Measurements from ENCODE around the gene KLC3. TPM values are rescaled to one million over a fixed set of nuclear protein-coding genes. Genes with fewer than 3 reads are reported as not detected.

Gene KLC3
- total RNA-seq, 2 experiments from 2014 or later, result not detected

GRCh38 chr19:45346449-45346848 is 5.9 kb downstream of the KLC3 start:
- ChIA-PET POLR2A (no interaction called here), CTCF (no interaction called here)

GRCh38 chr19:45347570-45348366 is 7.2 kb downstream of the KLC3 start:
- ChIA-PET POLR2A (no interaction called here), CTCF (no interaction called here)

GRCh38 chr19:45348367-45349125 is 8.0 kb downstream of the KLC3 start:
- ChIA-PET CTCF (no interaction called here), POLR2A (no interaction called here)

GRCh38 chr19:45349126-45349415 is 8.5 kb downstream of the KLC3 start:
- ChIA-PET POLR2A (no interaction called here), CTCF (no interaction called here)

- CTCF ChIA-PET, result no interaction called here
- POLR2A ChIA-PET, result no interaction called here
Measured at GRCh38 chr19:45349430-45349941, 8.9 kb downstream of the KLC3 start.

GRCh38 chr19:45350477-45351058 is 10.0 kb downstream of the KLC3 start:
- CTCF ChIA-PET, result interaction anchor here (0.6 kb wide), 2 partner anchors 312 to 365 kb away, joined by 3 read pairs; no protein-coding TSS in a partner anchor
- POLR2A ChIA-PET, result no interaction called here

- POLR2A ChIA-PET, result interaction anchor here (1.0 kb wide), 1 partner anchor 22 kb away, joined by 6 read pairs; no protein-coding TSS in a partner anchor
- CTCF ChIA-PET, result interaction anchor here (0.6 to 1.8 kb wide), 2 partner anchors 12 to 311 kb away, joined by 3 to 7 read pairs; no protein-coding TSS in a partner anchor
Measured at GRCh38 chr19:45351401-45351952, 10.9 kb downstream of the KLC3 start.

GRCh38 chr19:45352062-45352461 is 11.5 kb downstream of the KLC3 start:
- CTCF ChIA-PET, result interaction anchor here (1.8 kb wide), 1 partner anchor 13 kb away, joined by 7 read pairs; no protein-coding TSS in a partner anchor
- POLR2A ChIA-PET, result interaction anchor here (1.0 kb wide), 1 partner anchor 23 kb away, joined by 6 read pairs; no protein-coding TSS in a partner anchor

- ChIA-PET POLR2A (no interaction called here), CTCF (interaction anchor here (1.8 kb wide), 1 partner anchor 13 kb away, joined by 7 read pairs; no protein-coding TSS in a partner anchor)
Measured at GRCh38 chr19:45352471-45352870, 11.9 kb downstream of the KLC3 start.

GRCh38 chr19:45352914-45353796 is 12.6 kb downstream of the KLC3 start:
- ChIA-PET CTCF (interaction anchor here (1.8 kb wide), 1 partner anchor 14 kb away, joined by 7 read pairs; no protein-coding TSS in a partner anchor), POLR2A (no interaction called here)

- ChIA-PET POLR2A (no interaction called here), CTCF (no interaction called here)
Measured at GRCh38 chr19:45354241-45354842, 13.8 kb downstream of the KLC3 start.

- CTCF ChIA-PET, result interaction anchor here (0.6 kb wide), 1 partner anchor 19 kb away, joined by 3 read pairs; no protein-coding TSS in a partner anchor
- POLR2A ChIA-PET, result interaction anchor here (0.6 kb wide), 2 partner anchors 29 to 545 kb away, joined by 3 to 4 read pairs; no protein-coding TSS in a partner anchor
Measured at GRCh38 chr19:45355402-45355801, 14.9 kb downstream of the KLC3 start.

- ChIA-PET CTCF (no interaction called here), POLR2A (interaction anchor here (0.6 kb wide), 1 partner anchor 29 kb away, joined by 3 read pairs; no protein-coding TSS in a partner anchor)
Measured at GRCh38 chr19:45355910-45356309, 15.4 kb downstream of the KLC3 start.

GRCh38 chr19:45356760-45357444 is 16.4 kb downstream of the KLC3 start:
- ChIA-PET CTCF (interaction anchor here (0.6 kb wide), 2 partner anchors 46 to 916 kb away, joined by 3 read pairs; no protein-coding TSS in a partner anchor), POLR2A (no interaction called here)

- CTCF ChIA-PET, result interaction anchor here (0.6 kb wide), 1 partner anchor 47 kb away, joined by 3 read pairs; no protein-coding TSS in a partner anchor
Measured at GRCh38 chr19:45357445-45357783, 16.9 kb downstream of the KLC3 start.

GRCh38 chr19:45358213-45358792 is 17.8 kb downstream of the KLC3 start:
- CTCF ChIA-PET, result no interaction called here
- POLR2A ChIA-PET, result no interaction called here

More at GRCh38 chr19:45357445-45357783, 16.9 kb downstream of the KLC3 start:
- POLR2A ChIA-PET, result no interaction called here

- CTCF ChIA-PET, result no interaction called here
- POLR2A ChIA-PET, result no interaction called here
Measured at GRCh38 chr19:45361608-45362007, 21.1 kb downstream of the KLC3 start.

- ChIA-PET CTCF (no interaction called here), POLR2A (no interaction called here)
Measured at GRCh38 chr19:45362291-45362690, 21.7 kb downstream of the KLC3 start.

Data from activated CD8-positive, alpha-beta memory T cell treated with anti-CD3 and anti-CD28 coated beads for 36 hours (primary cell).